ENCODE results near the gene GALNT17.

Gene GALNT17

GRCh38 chr7:71466448-71467145 is 334.7 kb downstream of the GALNT17 start:
- no peak for DNase-seq

DNA sequence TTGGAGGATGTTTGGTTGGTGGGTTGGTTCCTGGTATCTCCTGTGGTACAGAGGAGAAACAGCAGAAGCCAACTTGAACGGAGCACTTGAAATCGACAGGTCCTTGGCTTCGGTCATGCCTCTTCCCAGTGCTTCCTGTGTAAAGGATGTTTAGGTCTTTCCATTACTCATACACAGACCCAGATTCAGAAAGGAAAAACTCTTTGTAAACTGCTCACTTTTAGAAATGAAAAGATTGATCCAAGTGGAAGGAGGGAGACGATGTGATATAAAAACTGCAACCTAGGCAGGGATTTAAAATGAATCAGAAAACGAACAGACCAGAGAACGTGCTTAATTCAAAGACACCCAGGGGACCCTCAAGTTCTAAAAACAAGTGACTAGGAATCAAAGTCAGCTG is 338.4 kb downstream of the GALNT17 start:
- DNase-seq = no peak

- DNase-seq = no peak
Measured at GRCh38 chr7:71470830-71471229, 338.9 kb downstream of the GALNT17 start.

DNA sequence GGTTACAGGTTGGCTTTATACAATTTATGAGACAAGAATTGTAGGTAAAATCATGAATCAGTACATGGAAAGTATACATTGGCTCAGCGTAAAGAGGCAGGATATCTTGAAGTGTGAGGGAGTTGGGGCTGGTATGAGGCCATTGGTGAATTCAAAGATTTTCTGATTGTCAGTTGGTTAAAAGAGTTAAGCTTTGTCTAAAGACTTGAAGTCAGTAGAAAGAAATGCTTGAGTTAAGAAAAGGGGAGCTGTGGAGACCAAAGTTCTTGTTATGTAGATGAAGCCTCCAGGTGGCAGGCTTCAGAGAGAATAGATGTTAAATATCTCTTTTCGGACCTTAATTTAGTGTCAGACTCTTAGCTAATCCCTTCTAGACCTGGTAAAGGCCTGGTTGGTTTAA is 341.0 kb downstream of the GALNT17 start:
- DNase-seq = no peak

DNA sequence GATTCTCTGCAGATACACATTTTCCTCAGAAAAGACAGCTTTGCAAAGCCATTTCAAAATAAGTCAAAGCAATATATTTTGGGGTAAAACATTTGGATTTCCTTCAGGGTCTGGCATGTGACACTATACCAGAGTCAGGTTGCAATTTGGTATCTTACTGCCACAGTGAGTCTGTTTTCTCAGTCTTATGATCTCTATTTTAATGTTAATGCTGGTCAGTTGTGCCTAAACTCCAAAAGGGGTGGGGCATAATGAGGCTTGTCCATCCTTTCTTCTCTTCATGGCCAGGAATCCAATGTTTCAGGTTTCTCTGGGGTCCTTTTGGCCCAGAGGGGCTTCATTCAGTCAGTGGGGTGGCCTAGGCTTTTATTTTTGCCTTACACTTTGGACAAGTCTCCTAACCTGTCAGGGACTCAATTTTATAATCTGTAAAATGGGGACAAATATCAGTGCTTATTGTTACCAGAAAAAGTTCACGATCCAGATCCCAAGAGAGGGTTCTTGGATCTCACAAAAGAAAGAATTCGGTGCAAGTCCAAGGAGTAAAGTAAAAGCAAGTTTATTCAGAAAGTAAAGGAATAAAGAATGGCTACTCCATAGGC is 341.5 kb downstream of the GALNT17 start:
- no peak for DNase-seq

DNA sequence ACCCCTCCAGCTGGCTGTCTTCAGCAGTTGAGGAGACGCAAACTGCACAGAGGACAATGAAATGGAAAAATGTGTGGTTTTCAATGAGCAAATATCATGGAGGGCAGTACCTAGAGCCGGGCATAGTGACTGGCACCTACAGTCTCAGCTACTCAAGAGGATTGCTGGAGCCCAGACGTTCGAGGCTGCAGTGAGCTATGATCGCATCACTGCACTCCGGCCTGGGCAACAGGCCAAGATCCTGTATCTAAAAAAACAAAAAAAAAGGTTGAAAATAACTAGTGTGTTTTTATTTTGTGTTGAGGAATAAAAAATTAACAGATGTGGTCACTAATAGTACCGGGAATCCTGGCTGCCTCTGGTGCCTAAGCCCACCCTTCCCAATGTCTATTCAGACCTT is 345.5 kb downstream of the GALNT17 start:
- no peak for DNase-seq

DNA sequence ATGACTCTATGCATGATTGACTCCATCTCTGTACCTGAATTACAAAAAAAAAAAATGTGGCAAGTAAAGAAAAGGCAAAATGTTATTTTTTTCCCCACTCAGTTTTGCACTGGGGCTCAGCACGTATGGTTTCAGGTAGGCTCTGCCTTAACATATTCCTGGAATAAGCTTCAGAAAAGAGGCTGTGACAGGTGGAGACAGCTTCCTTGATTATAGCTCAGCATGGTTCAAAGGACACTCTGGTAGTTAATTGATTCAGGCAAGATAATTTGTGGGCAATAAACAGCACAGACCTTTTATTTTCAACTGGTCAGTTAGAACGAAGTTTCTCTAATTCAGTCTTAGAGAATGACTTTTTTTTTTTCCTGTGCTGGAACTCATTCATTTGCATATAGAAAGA is 347.3 kb downstream of the GALNT17 start:
- no peak for DNase-seq

DNA sequence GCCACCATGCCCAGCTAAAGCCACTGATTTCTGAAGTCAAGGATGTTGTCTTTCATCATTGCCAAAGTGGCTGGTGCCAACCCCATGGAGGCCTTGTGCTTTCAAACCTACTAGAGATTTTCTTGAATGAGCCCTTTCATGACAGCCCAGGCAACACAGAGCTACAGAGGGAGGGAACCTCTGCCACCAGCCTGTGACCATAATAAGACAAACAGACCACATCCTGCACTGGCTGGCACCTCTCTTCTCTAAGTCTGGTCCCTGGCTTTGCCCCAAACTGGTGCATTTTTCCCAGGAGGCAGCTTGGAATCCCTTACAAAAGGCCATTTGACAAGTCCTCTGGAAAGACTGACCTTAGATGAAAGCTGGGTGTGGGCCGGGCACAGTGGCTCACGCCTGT is 348.8 kb downstream of the GALNT17 start:
- peak; percentile 5 for DNase-seq

DNA sequence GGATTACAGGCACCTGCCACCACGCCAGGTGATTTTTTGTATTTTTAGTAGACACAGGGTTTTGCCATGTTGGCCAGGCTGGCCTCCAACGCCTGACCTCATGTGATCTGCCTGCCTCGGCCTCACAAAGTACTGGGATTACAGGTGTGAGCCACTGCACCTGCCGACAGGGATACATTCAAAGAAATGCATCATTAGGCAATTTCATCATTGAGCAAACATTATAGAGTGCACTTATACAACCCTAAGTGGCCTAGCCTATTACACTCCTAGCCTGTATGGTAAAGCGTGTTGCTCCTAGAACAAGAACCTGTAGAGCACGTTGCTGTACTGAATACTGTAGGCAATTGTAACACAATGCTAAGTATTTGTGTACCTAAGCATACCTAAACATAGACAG is 350.3 kb downstream of the GALNT17 start:
- DNase-seq = no peak

GRCh38 chr7:71484380-71484779 is 352.4 kb downstream of the GALNT17 start:
- DNase-seq = no peak

GRCh38 chr7:71485586-71485985 is 353.6 kb downstream of the GALNT17 start:
- no peak for DNase-seq

GRCh38 chr7:71486414-71486813 is 354.5 kb downstream of the GALNT17 start:
- no peak for DNase-seq

- DNase-seq = no peak
Measured at GRCh38 chr7:71486856-71487628, 355.1 kb downstream of the GALNT17 start.

- DNase-seq = no peak
Measured at GRCh38 chr7:71488308-71488707, 356.4 kb downstream of the GALNT17 start.

- DNase-seq = no peak
Measured at GRCh38 chr7:71491336-71491735, 359.4 kb downstream of the GALNT17 start.

GRCh38 chr7:71495828-71496227 is 363.9 kb downstream of the GALNT17 start:
- DNase-seq = no peak

GRCh38 chr7:71497256-71497946 is 365.5 kb downstream of the GALNT17 start:
- no peak for DNase-seq

GRCh38 chr7:71498381-71498780 is 366.4 kb downstream of the GALNT17 start:
- no peak for DNase-seq

DNA sequence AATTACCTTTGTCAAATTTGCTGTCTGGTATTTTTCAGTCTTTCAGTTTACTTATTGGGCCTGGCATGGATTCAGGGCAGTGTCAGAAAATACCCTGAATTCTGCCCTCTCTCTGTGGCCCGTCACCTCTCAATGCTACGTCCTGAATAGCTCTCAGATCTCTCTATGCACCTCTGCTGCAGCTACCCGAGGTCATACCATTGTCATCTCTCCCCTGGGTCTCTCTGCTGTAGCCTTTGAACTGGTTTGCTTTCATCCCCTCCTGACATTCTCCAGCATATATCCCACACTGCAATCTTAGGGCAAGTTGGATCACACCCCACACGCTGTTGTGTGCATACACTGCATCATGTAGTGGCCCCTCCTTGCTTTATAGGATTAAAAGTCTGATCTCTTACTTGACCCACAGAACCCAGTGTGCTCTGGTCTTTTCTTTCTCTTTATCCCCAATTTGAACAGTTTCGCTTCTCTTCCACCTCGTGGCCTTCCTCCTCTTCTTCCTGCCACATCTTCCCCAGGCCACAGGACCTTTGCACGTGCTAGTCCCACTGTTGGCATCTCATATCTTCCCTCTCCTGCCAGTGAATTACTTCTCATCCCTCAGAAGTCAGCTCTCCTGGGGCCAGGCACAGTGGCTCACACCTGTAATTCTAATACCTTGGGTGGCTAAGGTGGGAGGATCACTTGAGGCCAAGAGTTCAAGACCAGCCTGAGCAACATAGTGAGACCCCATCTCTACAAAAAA is 372.9 kb downstream of the GALNT17 start:
- no peak for DNase-seq

GRCh38 chr7:71506822-71507221 is 374.9 kb downstream of the GALNT17 start:
- no peak for DNase-seq

- DNase-seq = no peak
Measured at GRCh38 chr7:71507680-71508602, 376.0 kb downstream of the GALNT17 start.

DNA sequence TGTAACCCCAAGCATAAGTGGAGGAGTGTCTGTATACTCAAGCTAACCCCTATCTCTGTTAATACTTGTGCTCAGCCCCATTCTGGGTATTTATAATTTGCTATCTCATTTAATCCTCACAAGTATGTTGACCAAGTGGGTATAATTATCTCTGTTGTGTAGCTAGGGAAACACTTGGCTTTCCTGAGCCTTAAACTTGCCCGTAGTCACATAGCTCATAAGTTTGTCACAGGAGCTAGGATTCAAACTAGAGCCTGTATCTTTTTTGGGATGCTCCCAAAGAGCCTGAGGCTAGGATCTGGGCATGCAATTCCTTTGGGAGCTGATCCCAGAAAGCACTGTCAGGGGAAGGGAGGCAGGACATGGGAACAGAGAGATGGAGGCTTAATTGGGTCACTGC is 377.4 kb downstream of the GALNT17 start:
- DNase-seq = no peak
